ENCODE results near the gene TMC4. TPM values are rescaled to one million over a fixed set of nuclear protein-coding genes. Genes with fewer than 3 reads are reported as not detected.

TMC4 gene
- polyA plus RNA-seq, 1 of the 3 experiments (the other 2 are of a cell fraction), result 2.8 TPM

- Histone ChIP-seq H3K36me3 (replicated peaks in 1 of 2; ENCODE audit: control insufficient read depth in 1 of 2, insufficient read depth in 2 of 2, low read length in 1 of 2) (no peaks in the 10 kb centered on the region), H3K9me2 (no peaks in the 10 kb centered on the region), H3K9me3 (no peaks in the 10 kb centered on the region), H3K27ac (ENCODE audit: low read depth in 2 of 2, low read length in 1 of 2) (no peak overlapping the region), H4K20me1 (ENCODE audit: insufficient read depth) (no peaks in the 10 kb centered on the region), H2AFZ (ENCODE audit: low read depth) (no peak overlapping the region), H3K27me3 (ENCODE audit: insufficient read depth) (peaks cover 17% of the 10 kb centered on the region; the same call in 1 of the 2 replicates), H3K4me1 (ENCODE audit: control insufficient read depth in 1 of 2, insufficient read depth in 2 of 2, low read depth in 1 of 2, low read length in 1 of 2) (peaks cover 0 to 6% of the 10 kb centered on the region in 2 experiments; a peak in 1 of 4 replicates), H3F3A (replicated peaks; ENCODE audit: insufficient read depth) (no peaks in the 10 kb centered on the region), H3K4me3 (ENCODE audit: low read depth in 2 of 2, low read length in 1 of 2) (no peak overlapping the region), H3K79me2 (ENCODE audit: insufficient read depth) (no peaks in the 10 kb centered on the region), H3K9ac (no peak overlapping the region), H3K4me2 (no peak overlapping the region)
- POLR2A ChIA-PET, result no interaction called here
- TF ChIP-seq SIN3A (IDR thresholded peaks at IDR 0.05; ENCODE audit: borderline replicate concordance, low read depth, low read length) (no peak), RXRA (IDR thresholded peaks at IDR 0.05; ENCODE audit: borderline replicate concordance, low read depth) (no peak), FOXM1 (IDR thresholded peaks at IDR 0.05; ENCODE audit: low read depth) (no peak), PBX3 (IDR thresholded peaks at IDR 0.05) (no peak), EP300 (IDR thresholded peaks at IDR 0.05; ENCODE audit: borderline replicate concordance in 1 of 2, low read depth in 1 of 2, low read length in 1 of 2) (no peak), CTCF (IDR thresholded peaks at IDR 0.05) (no peak), POLR2AphosphoS5 (IDR thresholded peaks at IDR 0.05; ENCODE audit: low read depth, low read length) (no peak), MXI1 (IDR thresholded peaks at IDR 0.05; ENCODE audit: low read depth, low read length) (no peak), ZBTB33 (IDR thresholded peaks at IDR 0.05; ENCODE audit: borderline replicate concordance, low read depth) (no peak), RAD21 (IDR thresholded peaks at IDR 0.05; ENCODE audit: low read length) (no peak), NFIC (IDR thresholded peaks at IDR 0.05; ENCODE audit: borderline replicate concordance) (no peak), RCOR1 (IDR thresholded peaks at IDR 0.05; ENCODE audit: low read length) (no peak), ELF1 (IDR thresholded peaks at IDR 0.05) (no peak), TEAD4 (IDR thresholded peaks at IDR 0.05; ENCODE audit: borderline replicate concordance, insufficient read depth) (no peak), TAF1 (IDR thresholded peaks at IDR 0.05; ENCODE audit: borderline replicate concordance, low read depth, low read length) (no peak)
- CTCF ChIA-PET, result no interaction called here
- no peak for DNase-seq
- WGBS (ENCODE audit: low lambda C conversion rate), result 93% methylated on average over 20 of the region's 27 CpGs
Measured at GRCh38 chr19:54218960-54219661, 46.2 kb upstream of the TMC4 start.

Measured in SK-N-SH (cell line).